ENCODE data around the gene TAF11L13.

Gene TAF11L13

DNA sequence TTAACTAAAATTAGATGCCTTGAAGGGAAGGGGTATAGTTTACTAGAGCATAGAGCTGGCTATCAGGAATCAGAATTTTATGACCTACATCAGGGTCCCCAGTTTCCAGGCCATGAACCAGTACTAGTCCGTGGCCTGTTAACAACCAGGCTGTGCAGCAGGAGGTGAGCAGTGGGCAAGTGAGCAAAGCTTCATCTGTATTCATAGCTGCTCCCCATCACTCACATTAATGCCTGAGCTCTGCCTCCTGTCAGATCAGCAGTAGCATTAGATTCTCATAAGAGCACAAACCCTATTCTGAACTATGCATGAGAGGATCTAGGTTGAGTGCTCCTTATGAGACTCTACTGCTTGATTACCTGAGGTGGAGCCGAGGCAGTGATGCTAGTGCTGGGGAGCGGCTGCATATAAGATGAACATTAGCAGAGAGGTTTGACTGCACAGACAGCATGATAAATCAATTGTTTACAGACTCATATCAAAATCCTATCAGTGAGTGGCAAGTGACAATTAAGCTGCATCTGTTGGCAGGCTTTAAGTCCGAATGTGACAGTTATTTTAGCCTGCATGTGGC is 47.0 kb downstream of the TAF11L13 start:
- H4K20me1 ChIP-seq, result no peaks in the 10 kb centered on the region
- no peak for TF ChIP-seq Cebpa-rat (IDR thresholded peaks at IDR 0.05)
- H3K9ac ChIP-seq, result no peak overlapping the region
- H3K9me3 ChIP-seq, result no peaks in the 10 kb centered on the region
- no peak overlapping the region for H3K4me3 ChIP-seq
- H3K36me3 ChIP-seq, result no peaks in the 10 kb centered on the region
- no peak overlapping the region for H3K27ac ChIP-seq
- no peaks in the 10 kb centered on the region for H3K27me3 ChIP-seq
- no peak overlapping the region for H3K4me2 ChIP-seq
- H3K4me1 ChIP-seq, result no peaks in the 10 kb centered on the region

DNA sequence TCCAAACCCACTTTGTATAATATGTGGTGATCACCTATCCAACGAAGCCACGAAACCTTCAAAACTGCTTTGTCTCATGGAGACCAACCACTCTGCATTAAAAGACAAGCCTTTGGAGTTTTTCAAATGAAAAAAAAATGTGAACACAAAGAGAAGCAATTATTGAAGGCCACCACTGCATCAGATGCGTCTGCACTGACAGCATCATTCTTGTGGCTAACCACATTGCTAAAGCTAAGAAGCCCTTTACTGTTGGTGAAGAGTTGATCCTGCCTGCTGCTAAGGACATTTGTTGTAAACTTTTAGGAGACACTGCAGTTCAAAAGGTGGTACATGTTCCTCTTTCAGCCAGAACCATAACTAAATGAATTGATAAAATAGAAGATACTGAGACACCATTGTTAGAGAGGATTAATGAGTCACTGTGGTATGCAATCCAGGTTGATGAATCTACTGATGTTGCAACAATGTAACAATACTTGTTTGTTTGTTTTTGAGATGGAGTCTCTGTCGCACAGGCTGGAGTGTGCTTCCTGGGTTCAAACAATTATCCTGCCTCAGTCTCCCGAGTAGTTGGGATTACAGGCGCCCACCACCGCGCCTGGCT is 47.8 kb downstream of the TAF11L13 start:
- Histone ChIP-seq H3K9ac (no peak overlapping the region), H3K27ac (no peak overlapping the region), H3K4me3 (no peak overlapping the region), H3K4me1 (no peaks in the 10 kb centered on the region), H3K4me2 (no peak overlapping the region), H3K36me3 (no peaks in the 10 kb centered on the region), H4K20me1 (no peaks in the 10 kb centered on the region), H3K9me3 (no peaks in the 10 kb centered on the region), H3K27me3 (no peaks in the 10 kb centered on the region)
- TF ChIP-seq Cebpa-rat (IDR thresholded peaks at IDR 0.05), result no peak

DNA sequence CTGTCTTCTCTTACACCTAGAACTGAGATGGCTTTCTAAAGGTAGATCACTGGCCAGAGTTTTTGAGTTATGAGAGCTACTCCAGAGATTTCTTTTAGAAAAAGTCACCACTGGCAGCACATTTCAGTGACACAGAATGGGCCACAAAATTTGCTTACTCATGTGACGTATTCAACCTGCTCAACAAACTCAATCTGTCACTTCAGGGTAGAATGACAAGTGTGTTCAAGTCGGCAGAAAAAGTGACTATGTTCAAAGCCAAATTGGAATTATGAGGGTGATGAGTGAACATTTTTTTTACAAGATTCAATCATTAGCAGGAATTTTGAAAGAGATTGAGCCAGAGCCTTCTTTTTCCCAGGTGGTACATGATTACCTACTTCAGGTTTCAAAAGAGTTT is 48.8 kb downstream of the TAF11L13 start:
- H3K9me3 ChIP-seq, result no peaks in the 10 kb centered on the region
- no peaks in the 10 kb centered on the region for H3K36me3 ChIP-seq

More for the DNA sequence above, 48.8 kb downstream of the TAF11L13 start:
- H3K27me3 ChIP-seq, result no peaks in the 10 kb centered on the region
- no peak overlapping the region for H3K27ac ChIP-seq
- no peaks in the 10 kb centered on the region for H4K20me1 ChIP-seq
- no peak overlapping the region for H3K4me3 ChIP-seq
- no peak overlapping the region for H3K4me2 ChIP-seq
- H3K9ac ChIP-seq, result no peak overlapping the region
- no peaks in the 10 kb centered on the region for H3K4me1 ChIP-seq
- TF ChIP-seq Cebpa-rat (IDR thresholded peaks at IDR 0.05), result no peak
